HUES48 (cell line): ENCODE measurements around the gene GPC6.

ENCODE experiments used
- H3K27ac ChIP-seq: one replicate; pipeline ENCODE4 v1.7.0; 2013; ENCODE audit warnings: low read depth, low read length, inconsistent platforms
- H3K27me3 ChIP-seq: 2 replicates; pipeline ENCODE4 v1.6.1; 2013; ENCODE audit warnings: mild to moderate bottlenecking, low read length; ENCODE audit not compliant: control insufficient read depth, insufficient read depth
- H3K36me3 ChIP-seq: 2 replicates; pipeline ENCODE4 v1.6.1; 2013; ENCODE audit warnings: low read length; ENCODE audit not compliant: control insufficient read depth, insufficient read depth
- H3K4me1 ChIP-seq: 2 replicates; pipeline ENCODE4 v1.6.1; 2013; ENCODE audit warnings: mild to moderate bottlenecking, low read length; ENCODE audit not compliant: control insufficient read depth, insufficient read depth
- H3K4me3 ChIP-seq: 2 replicates; pipeline ENCODE4 v1.5.1; 2013; ENCODE audit warnings: mild to moderate bottlenecking, low read depth, low read length
- H3K9ac ChIP-seq: 2 replicates; pipeline ENCODE4 v1.6.1; 2013; ENCODE audit warnings: mild to moderate bottlenecking, low read depth, low read length, moderate library complexity
- H3K9me3 ChIP-seq: 2 replicates; pipeline ENCODE4 v1.6.1; 2013; ENCODE audit warnings: low read length; ENCODE audit not compliant: control insufficient read depth, insufficient read depth

The GPC6 gene

GRCh38 chr13:94345374-94346195 is 1119.0 kb downstream of the GPC6 start:
- Histone ChIP-seq H3K36me3 (no peaks in the 10 kb centered on the region), H3K9me3 (no peaks in the 10 kb centered on the region), H3K27me3 (no peaks in the 10 kb centered on the region), H3K4me3 (no peak overlapping the region), H3K4me1 (peaks cover 15% of the 10 kb centered on the region), H3K27ac (no peak overlapping the region), H3K9ac (no peak overlapping the region)

DNA sequence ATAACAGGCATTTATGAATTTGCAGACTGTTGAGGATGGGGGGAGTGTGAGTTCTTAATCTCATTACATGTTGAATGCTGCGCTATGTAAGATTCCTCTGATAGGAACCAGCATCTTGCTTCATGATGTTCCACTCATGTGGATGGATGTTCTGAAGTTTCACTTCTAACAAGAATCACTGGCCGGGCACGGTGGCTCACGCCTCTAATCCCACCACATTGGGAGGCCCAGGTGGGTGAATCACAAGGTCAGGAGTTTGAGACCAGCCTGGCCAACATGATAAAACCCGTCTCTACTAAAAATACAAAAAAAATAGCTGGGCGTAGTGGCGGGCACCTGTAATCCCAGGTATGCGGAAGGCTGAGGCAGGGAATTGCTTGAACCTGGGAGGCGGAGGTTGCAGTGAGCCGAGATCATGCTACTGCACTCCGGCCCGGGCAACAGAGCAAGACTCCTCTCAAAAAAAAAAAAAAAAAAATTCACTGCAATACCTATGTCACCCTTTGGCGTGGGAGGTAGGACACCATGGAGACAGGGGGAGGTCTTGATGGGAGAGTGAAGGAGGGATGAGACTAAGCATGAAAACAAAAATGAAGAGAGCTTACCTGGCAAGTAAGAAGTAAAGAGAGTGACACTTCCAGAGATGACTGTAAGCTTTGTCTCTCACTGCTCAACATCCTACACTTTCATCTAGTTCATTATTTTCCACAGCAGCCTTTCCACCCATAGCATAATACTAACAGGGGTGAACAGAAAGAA is 1119.8 kb downstream of the GPC6 start:
- no peak overlapping the region for H3K4me3 ChIP-seq
- H3K9ac ChIP-seq = no peak overlapping the region
- no peak overlapping the region for H3K27ac ChIP-seq
- no peaks in the 10 kb centered on the region for H3K36me3 ChIP-seq
- H3K4me1 ChIP-seq = peaks cover 20% of the 10 kb centered on the region
- no peaks in the 10 kb centered on the region for H3K27me3 ChIP-seq
- no peaks in the 10 kb centered on the region for H3K9me3 ChIP-seq

DNA sequence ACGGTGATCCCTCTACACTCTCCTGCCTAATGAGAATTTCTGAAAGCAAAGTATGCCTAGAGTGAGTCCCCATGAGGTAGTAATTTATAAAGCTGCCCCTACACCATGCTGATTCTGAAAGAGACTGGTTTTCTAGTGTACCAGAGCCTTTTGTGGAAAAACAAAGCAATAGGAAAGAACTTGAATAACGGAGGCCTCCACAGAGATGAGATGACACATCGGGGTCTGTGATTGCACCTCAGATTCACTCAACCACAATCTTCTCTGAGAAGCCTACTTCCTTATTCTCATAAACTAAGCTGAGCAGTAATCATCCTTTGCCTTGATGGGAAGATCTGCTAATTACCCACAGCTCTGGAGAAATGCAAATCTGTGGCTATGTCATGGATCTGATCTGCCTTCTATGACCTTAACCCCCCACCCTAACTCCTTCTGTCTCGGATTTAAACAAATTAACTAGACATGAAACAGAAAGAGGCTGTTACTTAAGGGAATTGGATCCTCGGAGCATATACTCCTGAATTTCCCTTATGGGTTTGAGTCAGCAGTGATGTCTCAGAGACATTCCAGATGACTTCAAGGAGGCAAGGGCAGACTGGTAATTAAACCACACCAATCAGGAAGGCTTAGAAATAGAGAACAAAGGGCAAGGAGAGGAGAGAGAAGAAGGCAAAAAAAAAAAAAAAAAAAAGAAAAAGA is 1124.8 kb downstream of the GPC6 start:
- Histone ChIP-seq H3K4me1 (peaks cover 7% of the 10 kb centered on the region; the same call in 1 of the 2 replicates), H3K4me3 (no peak overlapping the region), H3K9me3 (no peaks in the 10 kb centered on the region), H3K27ac (no peak overlapping the region), H3K9ac (no peak overlapping the region), H3K36me3 (no peaks in the 10 kb centered on the region), H3K27me3 (no peaks in the 10 kb centered on the region)

DNA sequence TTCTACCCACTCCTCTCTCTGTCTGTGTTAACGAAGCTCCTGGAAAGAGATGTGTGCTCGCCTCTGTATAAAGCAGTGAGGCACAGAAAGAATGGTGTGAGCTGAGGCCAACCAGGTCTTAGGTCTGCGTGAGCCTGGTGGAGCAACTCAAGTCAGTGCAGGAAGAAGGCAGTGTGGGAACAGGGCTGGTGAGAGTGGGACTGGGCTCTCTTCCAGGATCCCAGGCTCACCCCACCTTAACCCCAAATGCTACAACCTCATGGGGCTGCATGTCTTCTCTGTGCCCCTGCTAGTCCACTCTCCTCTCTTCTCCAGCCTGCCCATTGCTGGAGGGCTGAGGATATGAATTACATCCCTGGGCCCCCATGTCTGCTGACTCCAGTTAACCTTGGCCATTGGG is 1125.5 kb downstream of the GPC6 start:
- H3K27me3 ChIP-seq = no peaks in the 10 kb centered on the region
- H3K9ac ChIP-seq = no peak overlapping the region
- H3K36me3 ChIP-seq = no peaks in the 10 kb centered on the region
- no peaks in the 10 kb centered on the region for H3K9me3 ChIP-seq
- H3K4me3 ChIP-seq = no peak overlapping the region
- H3K27ac ChIP-seq = no peak overlapping the region
- H3K4me1 ChIP-seq = peaks cover 7% of the 10 kb centered on the region; the same call in 1 of the 2 replicates

DNA sequence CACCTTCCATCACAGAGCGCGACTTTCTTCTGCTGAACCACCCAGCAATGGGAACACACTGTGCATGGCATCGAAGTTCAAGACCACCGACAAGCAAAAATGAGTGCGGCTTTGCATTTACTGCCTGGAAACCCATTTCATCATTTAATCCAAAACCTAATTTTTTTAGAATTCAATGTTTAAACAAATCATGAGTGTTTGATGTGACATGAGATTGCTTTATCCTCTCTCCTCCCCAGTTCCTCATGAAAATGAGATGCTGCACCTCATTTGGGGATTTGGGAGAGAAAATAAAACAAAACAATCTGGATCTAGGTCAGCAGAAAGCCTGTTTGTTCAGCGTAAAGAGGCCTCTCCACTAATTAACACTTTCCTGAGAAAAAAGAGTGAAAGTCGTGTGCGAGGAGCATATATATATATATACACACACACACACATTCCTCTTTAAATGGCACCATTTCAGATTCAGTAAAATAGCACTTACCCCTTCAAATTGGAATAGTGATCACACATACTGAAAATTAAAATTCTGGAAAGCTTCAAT is 1126.6 kb downstream of the GPC6 start:
- Histone ChIP-seq H3K27me3 (no peaks in the 10 kb centered on the region), H3K9me3 (no peaks in the 10 kb centered on the region), H3K9ac (no peak overlapping the region), H3K27ac (no peak overlapping the region), H3K4me3 (no peak overlapping the region), H3K36me3 (no peaks in the 10 kb centered on the region), H3K4me1 (peaks cover 7% of the 10 kb centered on the region; the same call in 1 of the 2 replicates)

DNA sequence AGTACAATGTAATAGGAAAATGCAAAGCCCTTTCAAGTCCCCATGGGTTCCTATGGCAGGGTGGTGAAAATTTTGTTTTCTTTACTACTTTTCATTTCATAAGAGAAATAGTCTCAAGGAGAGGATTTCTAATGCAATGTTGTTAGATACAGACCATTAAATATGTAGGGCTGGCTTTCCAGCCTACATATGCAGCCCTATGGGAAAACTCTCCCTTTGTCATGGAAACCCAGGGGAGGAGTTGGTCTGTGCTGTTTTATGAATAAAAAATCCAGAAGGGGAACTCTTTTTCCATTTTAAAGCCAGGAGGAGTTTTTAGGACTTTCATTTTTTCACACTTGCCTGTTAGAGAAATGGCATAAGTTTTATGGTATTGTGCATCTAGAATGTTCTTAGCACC is 1133.3 kb downstream of the GPC6 start:
- H3K27ac ChIP-seq = no peak overlapping the region
- H3K4me1 ChIP-seq = no peaks in the 10 kb centered on the region
- no peak overlapping the region for H3K4me3 ChIP-seq
- H3K9ac ChIP-seq = no peak overlapping the region
- H3K9me3 ChIP-seq = no peaks in the 10 kb centered on the region
- no peaks in the 10 kb centered on the region for H3K27me3 ChIP-seq
- H3K36me3 ChIP-seq = no peaks in the 10 kb centered on the region

- Histone ChIP-seq H3K27me3 (no peaks in the 10 kb centered on the region), H3K4me3 (no peak overlapping the region), H3K9me3 (no peaks in the 10 kb centered on the region), H3K36me3 (no peaks in the 10 kb centered on the region), H3K4me1 (no peaks in the 10 kb centered on the region), H3K27ac (no peak overlapping the region), H3K9ac (no peak overlapping the region)
Observed at GRCh38 chr13:94362411-94362909, 1135.9 kb downstream of the GPC6 start.

- no peak overlapping the region for H3K4me3 ChIP-seq
- no peaks in the 10 kb centered on the region for H3K27me3 ChIP-seq
- no peaks in the 10 kb centered on the region for H3K9me3 ChIP-seq
- no peaks in the 10 kb centered on the region for H3K36me3 ChIP-seq
- H3K27ac ChIP-seq = no peak overlapping the region
- no peak overlapping the region for H3K9ac ChIP-seq
- H3K4me1 ChIP-seq = no peaks in the 10 kb centered on the region
Observed at GRCh38 chr13:94366677-94367076, 1140.1 kb downstream of the GPC6 start.

DNA sequence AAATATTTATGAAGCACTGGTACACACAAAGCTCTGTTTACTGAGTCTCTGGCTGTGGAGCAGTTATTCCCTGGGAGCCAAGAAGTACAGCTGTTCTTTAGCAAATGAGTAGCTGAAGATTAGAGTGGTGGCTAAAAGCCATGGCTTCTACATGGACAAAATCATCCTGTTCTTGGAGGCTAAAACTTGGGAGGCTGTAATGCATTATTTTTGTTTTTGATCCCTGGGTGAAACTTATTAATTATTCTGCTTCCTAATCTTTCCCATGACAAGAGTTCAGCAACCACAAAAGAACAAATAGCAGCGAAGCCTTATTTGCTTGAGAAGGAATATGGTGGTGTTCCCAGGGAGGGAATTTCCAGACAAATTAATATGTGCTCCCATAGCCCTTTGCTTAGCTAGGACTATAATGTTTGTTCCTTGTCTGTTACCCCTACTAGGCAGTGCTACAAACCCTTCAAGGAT is 1143.4 kb downstream of the GPC6 start:
- Histone ChIP-seq H3K36me3 (no peaks in the 10 kb centered on the region), H3K27me3 (no peaks in the 10 kb centered on the region), H3K27ac (no peak overlapping the region), H3K9ac (no peak overlapping the region), H3K4me3 (no peak overlapping the region), H3K4me1 (no peaks in the 10 kb centered on the region), H3K9me3 (no peaks in the 10 kb centered on the region)

GRCh38 chr13:94371855-94372254 is 1145.2 kb downstream of the GPC6 start:
- no peaks in the 10 kb centered on the region for H3K9me3 ChIP-seq
- no peaks in the 10 kb centered on the region for H3K4me1 ChIP-seq
- H3K36me3 ChIP-seq = no peaks in the 10 kb centered on the region
- H3K27ac ChIP-seq = no peak overlapping the region
- H3K4me3 ChIP-seq = no peak overlapping the region
- no peaks in the 10 kb centered on the region for H3K27me3 ChIP-seq
- no peak overlapping the region for H3K9ac ChIP-seq
